Gastrocnemius medialis (tissue), 4 donors: Measurements from ENCODE around the gene HOXD8.

Source experiments
- POLR2A ChIP-seq, 2 donors: fragments of 450-650 bp; IDR thresholded peaks; one replicate each; pipeline ENCODE4 v1.6.1; 2017; ENCODE audit warnings: antibody characterized with exemption in 2 of 2, mild to moderate bottlenecking in 2 of 2, moderate library complexity in 2 of 2
- TF ChIP-seq, protein P1 (sequence below), 5 experiments: fragments of 450-650 bp in 3 of 5; fragments of 200-600 bp in 2 of 5; sonication (generic) in 2 of 5; IDR thresholded peaks in 4 of 5; conservative IDR thresholded peaks in 1 of 5; 1 replicate in 4 of 5; 2 replicates in 1 of 5; pipeline ENCODE4 v1.5.1; 2016 to 2019; ENCODE audit warnings: antibody characterized with exemption in 5 of 5, mild to moderate bottlenecking in 3 of 5, moderate library complexity in 3 of 5

GRCh38 chr2:176137252-176137580 lies 7.7 kb downstream of the HOXD8 start:
- TF ChIP-seq POLR2A (IDR thresholded peaks at IDR 0.05), result no peak
- TF ChIP-seq, protein P1, sequence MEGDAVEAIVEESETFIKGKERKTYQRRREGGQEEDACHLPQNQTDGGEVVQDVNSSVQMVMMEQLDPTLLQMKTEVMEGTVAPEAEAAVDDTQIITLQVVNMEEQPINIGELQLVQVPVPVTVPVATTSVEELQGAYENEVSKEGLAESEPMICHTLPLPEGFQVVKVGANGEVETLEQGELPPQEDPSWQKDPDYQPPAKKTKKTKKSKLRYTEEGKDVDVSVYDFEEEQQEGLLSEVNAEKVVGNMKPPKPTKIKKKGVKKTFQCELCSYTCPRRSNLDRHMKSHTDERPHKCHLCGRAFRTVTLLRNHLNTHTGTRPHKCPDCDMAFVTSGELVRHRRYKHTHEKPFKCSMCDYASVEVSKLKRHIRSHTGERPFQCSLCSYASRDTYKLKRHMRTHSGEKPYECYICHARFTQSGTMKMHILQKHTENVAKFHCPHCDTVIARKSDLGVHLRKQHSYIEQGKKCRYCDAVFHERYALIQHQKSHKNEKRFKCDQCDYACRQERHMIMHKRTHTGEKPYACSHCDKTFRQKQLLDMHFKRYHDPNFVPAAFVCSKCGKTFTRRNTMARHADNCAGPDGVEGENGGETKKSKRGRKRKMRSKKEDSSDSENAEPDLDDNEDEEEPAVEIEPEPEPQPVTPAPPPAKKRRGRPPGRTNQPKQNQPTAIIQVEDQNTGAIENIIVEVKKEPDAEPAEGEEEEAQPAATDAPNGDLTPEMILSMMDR (IDR thresholded peaks at IDR 0.05 in 4 of 5, conservative IDR thresholded peaks at IDR 0.05 in 1 of 5), result no peak
